Ishikawa (cell line): ENCODE results near the gene LRP1.

Experiments
- EP300 ChIP-seq: IDR thresholded peaks from 2 replicates; pipeline ENCODE4 v1.6.1; 2012; ENCODE audit warnings: borderline replicate concordance
- RAD21 ChIP-seq: IDR thresholded peaks from 2 replicates; pipeline ENCODE4 v1.6.1; 2012; ENCODE audit warnings: low read depth
- TF ChIP-seq, protein P1 (sequence below): IDR thresholded peaks from 2 replicates; pipeline ENCODE4 v1.6.1; 2012; ENCODE audit warnings: low read depth, mild to moderate bottlenecking
- TF ChIP-seq, protein P2 (sequence below): IDR thresholded peaks from 2 replicates; pipeline ENCODE4 v1.6.1; 2012

DNA sequence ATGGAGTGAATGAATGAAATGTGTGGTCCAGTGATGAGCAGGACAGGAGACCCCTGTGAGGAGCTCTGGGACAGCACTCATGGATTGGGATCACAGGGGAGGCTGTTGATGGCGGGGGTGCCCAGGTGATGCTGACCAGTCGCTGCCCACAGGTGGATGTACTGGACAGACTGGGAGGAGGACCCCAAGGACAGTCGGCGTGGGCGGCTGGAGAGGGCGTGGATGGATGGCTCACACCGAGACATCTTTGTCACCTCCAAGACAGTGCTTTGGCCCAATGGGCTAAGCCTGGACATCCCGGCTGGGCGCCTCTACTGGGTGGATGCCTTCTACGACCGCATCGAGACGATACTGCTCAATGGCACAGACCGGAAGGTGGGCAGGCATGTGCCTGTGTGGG lies 32.5 kb downstream of the LRP1 start:
- no peak for TF ChIP-seq EP300
- TF ChIP-seq, protein P1, sequence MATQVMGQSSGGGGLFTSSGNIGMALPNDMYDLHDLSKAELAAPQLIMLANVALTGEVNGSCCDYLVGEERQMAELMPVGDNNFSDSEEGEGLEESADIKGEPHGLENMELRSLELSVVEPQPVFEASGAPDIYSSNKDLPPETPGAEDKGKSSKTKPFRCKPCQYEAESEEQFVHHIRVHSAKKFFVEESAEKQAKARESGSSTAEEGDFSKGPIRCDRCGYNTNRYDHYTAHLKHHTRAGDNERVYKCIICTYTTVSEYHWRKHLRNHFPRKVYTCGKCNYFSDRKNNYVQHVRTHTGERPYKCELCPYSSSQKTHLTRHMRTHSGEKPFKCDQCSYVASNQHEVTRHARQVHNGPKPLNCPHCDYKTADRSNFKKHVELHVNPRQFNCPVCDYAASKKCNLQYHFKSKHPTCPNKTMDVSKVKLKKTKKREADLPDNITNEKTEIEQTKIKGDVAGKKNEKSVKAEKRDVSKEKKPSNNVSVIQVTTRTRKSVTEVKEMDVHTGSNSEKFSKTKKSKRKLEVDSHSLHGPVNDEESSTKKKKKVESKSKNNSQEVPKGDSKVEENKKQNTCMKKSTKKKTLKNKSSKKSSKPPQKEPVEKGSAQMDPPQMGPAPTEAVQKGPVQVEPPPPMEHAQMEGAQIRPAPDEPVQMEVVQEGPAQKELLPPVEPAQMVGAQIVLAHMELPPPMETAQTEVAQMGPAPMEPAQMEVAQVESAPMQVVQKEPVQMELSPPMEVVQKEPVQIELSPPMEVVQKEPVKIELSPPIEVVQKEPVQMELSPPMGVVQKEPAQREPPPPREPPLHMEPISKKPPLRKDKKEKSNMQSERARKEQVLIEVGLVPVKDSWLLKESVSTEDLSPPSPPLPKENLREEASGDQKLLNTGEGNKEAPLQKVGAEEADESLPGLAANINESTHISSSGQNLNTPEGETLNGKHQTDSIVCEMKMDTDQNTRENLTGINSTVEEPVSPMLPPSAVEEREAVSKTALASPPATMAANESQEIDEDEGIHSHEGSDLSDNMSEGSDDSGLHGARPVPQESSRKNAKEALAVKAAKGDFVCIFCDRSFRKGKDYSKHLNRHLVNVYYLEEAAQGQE = no peak
- TF ChIP-seq, protein P2, sequence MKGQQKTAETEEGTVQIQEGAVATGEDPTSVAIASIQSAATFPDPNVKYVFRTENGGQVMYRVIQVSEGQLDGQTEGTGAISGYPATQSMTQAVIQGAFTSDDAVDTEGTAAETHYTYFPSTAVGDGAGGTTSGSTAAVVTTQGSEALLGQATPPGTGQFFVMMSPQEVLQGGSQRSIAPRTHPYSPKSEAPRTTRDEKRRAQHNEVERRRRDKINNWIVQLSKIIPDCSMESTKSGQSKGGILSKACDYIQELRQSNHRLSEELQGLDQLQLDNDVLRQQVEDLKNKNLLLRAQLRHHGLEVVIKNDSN = no peak
- TF ChIP-seq RAD21 = no peak
